A549 treated with DMSO at 1 μM for 4 hours (cell line): ENCODE measurements around the gene TRAPPC5. TPM values are rescaled to one million over a fixed set of nuclear protein-coding genes. Genes with fewer than 3 reads are reported as not detected.

Source experiments
- total RNA-seq: library from RNA; stranded (reverse); fragments of 200-300 nt; extraction: Qiagen RNA extraction; gene quantifications from 5 replicates; pipeline ENCODE4 v1.2.3, GENCODE V29; 2022; ENCODE audit warnings: low read depth

Gene TRAPPC5
- 43.8 to 95.6 TPM (median 89.8 TPM) in 5 replicates for total RNA-seq

DNA sequence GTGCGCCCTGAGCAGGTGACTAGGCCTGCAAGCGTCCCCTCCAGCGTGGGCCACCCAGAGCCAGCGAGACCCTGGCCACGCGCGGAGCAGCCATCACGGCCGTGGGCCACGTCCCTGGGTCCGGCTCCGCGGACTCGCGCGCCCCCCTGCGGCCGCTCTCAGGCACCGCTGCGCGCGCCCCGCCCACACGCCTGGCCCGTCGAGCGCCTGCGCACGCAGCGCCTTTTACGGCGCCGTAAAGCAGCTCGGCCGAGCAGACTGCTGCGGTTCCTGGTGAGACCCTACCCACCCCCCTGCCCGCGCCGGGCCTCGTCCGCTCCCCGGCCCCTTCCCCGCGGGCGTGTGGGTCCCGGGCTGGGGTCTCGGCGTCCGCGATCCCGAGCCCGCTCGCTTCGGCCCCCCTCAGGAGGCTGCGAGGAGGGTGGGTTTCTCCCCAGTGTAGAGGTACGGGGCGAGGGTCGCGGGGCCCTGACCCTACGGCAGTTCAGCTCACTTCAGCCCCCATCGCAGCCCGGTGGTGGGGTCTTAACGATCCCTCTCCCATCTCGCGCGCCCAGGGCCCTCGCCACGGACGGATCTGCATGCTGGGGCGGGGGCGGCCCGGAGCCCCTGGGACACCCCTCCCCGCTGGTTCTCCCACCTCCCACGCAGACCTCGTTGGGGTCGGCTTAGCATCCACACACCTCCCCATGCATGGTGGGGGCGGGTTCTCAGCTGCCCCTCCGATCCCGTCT lies at the start of gene TRAPPC5:
Gene TRAPPC5 (plus strand): TSS at position 228 of the 734 bp plus-strand sequence. CDS start 1,421 bp downstream, outside the sequence.

DNA sequence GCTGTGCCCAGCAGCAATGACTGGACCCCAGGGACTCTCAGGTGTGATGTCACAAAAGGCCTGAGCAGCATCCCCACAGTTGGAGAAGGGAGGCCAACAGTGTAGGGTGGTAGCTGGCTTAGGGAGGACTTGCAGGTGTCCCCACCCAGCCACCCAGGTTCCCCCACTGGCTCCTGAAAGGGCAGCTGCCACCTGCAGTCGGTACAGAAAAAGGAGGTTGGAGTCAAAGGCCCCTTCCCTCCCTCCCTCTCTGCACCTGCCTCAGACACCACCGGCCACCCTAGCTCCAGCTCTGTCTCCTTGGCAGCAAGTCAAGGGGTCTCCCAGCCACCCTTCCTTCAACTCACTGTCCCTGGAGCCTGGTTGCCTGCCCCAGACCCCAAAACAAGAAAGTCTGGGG lies 46.9 kb upstream of the TRAPPC5 start, which contains the start of gene PCP2:
Gene PCP2 (minus strand): TSS at position 22 of the 400 bp plus-strand sequence. CDS start 262 bp downstream, outside the sequence.

GRCh38 chr19:7636691-7637373 lies 43.8 kb upstream of the TRAPPC5 start, which contains the start of gene STXBP2:
Gene STXBP2 (plus strand): TSS chr19:7637110. CDS start chr19:7637150, 40 bp downstream.

DNA sequence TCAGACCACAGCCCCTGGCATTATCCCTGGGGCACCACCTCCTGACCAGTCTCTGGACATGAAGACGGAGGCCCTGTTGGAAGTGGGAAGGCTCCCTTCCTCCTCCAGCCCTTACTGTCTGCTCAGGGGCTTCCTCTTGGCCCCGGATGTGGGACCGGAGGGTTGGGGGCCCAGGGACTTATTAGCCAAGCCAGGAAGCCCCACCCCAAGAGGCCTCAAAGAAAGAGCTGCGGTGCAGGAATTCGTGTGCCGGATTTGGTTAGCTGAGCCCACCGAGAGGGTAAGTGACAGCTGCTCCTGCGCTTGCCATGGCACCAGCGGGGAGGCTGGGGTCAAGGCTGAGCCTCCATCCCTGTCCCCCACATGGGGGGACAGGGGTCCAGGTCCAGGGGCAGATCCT lies 11.8 kb upstream of the TRAPPC5 start, which contains the start of gene RETN:
Gene RETN (plus strand): TSS at position 208 of the 400 bp plus-strand sequence. CDS start 278 bp downstream, outside the sequence.

GRCh38 chr19:7676854-7677253 lies 3.8 kb upstream of the TRAPPC5 start, which contains the start of gene MCEMP1:
Gene MCEMP1 (plus strand): TSS chr19:7677090. CDS start chr19:7677121, 31 bp downstream.

DNA sequence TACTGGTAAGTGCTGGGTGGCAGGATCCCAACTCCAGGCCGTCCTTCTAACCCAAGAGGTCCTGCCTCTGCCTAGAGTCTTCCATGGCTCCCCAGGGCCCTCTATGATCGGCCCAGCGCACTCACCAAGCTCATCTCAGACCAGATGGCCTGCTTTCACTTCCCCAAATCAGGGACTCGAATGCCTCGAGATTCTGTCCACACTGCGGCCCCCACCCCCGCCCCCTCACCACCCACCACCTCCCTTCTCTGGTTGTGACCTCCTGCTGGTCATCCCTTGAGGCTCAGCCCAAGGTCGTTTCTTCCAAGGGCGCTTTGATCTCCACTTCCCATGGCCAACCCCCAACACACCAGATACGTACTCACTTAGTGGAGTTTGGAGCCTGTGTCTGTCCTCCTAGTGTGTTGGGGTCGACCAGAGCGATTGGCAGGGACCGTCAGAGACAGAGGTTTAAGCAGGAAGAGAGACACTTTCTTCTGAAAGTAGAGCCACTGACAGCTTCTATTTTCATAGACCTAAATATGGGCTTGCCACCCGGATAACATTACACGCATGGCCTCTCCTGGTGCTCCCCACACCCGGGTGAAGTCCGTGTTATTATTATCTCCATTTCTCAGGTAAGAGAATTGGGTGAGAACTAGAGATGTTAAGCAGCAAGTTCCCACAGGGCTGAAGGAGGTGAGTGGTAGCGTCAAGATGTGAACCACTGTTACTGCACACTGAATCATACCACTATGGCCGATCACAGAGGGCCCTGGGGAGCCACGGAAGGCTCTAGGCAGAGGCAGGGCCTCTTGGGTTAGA lies 21.2 kb downstream of the TRAPPC5 start, which contains the start of gene FCER2:
Gene FCER2 (minus strand): TSS at position 478 of the 804 bp plus-strand sequence. CDS start 2,371 bp downstream, outside the sequence.

DNA sequence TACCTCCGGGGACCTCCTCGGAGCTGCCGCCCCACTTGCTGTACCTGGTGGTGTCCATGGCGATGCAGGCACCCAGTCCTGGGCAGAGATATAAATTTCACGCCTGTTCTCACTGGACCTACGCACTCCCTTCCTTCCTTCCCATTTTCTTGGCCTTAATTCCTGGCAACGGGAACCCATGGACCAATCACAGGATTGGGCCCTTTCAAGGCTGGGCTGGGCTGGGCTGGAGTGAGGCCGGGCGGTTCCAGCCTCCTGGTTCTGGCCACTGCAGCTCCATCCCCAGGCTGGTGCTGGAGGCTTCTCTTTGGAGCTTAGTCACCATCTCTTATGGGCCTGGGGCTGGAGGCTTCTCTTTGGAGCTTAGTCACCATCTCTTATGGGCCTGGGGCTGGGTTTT lies 51.4 kb downstream of the TRAPPC5 start, which contains the start of gene CLEC4G:
Gene CLEC4G (minus strand): TSS at position 66 of the 400 bp plus-strand sequence. CDS start 8 bp downstream, at position 58.

Other genes starting within 250 kb of the TRAPPC5 start
- 1.7 to 2.3 TPM (median 1.9 TPM) in 5 replicates for gene PEX11G, start 191.8 kb upstream of the TRAPPC5 start, total RNA-seq
- 14.7 to 21.4 TPM (median 16.0 TPM) in 5 replicates for gene ZNF358, start 164.7 kb upstream of the TRAPPC5 start, total RNA-seq
- gene MCOLN1, start 158.2 kb upstream of the TRAPPC5 start, total RNA-seq, result 9.9 to 15.7 TPM (median 11.8 TPM) in 5 replicates
- 32.5 to 42.9 TPM (median 34.6 TPM) in 5 replicates for gene PNPLA6, start 145.1 kb upstream of the TRAPPC5 start, total RNA-seq
- 2.5 to 4.6 TPM (median 4.1 TPM) in 5 replicates for gene CAMSAP3, start 85.0 kb upstream of the TRAPPC5 start, total RNA-seq
- gene XAB2, start 51.3 kb upstream of the TRAPPC5 start, total RNA-seq, result 22.3 to 28.5 TPM (median 25.5 TPM) in 5 replicates
- gene PET100, start 51.0 kb upstream of the TRAPPC5 start, total RNA-seq, result 44.0 to 65.6 TPM (median 46.6 TPM) in 5 replicates
- not detected in 5 replicates for gene PCP2, start 47.1 kb upstream of the TRAPPC5 start, total RNA-seq
- gene STXBP2, start 43.7 kb upstream of the TRAPPC5 start, total RNA-seq, result 36.6 to 42.0 TPM (median 39.7 TPM) in 5 replicates
- gene RETN, start 11.8 kb upstream of the TRAPPC5 start, total RNA-seq, result not detected in 5 replicates
- not detected in 5 replicates for gene MCEMP1, start 3.7 kb upstream of the TRAPPC5 start, total RNA-seq
- gene FCER2, start 21.3 kb downstream of the TRAPPC5 start, total RNA-seq, result not detected in 5 replicates
- gene CLEC4G, start 51.3 kb downstream of the TRAPPC5 start, total RNA-seq, result not detected in 5 replicates
- not detected in 5 replicates for gene CD209, start 66.7 kb downstream of the TRAPPC5 start, total RNA-seq
- gene CLEC4M, start 82.4 kb downstream of the TRAPPC5 start, total RNA-seq, result 0.06 TPM in 1 of 5 replicates, not detected in the others
- 1.3 to 1.7 TPM (median 1.5 TPM) in 5 replicates for gene EVI5L, start 149.4 kb downstream of the TRAPPC5 start, total RNA-seq
- gene PRR36, start 193.6 kb downstream of the TRAPPC5 start, total RNA-seq, result 0.20 to 0.48 TPM (median 0.34 TPM) in 5 replicates
- gene LRRC8E, start 207.7 kb downstream of the TRAPPC5 start, total RNA-seq, result 6.1 to 8.9 TPM (median 7.1 TPM) in 5 replicates
- gene MAP2K7, start 223.0 kb downstream of the TRAPPC5 start, total RNA-seq, result 11.8 to 18.7 TPM (median 16.9 TPM) in 5 replicates
- gene TGFBR3L, start 234.0 kb downstream of the TRAPPC5 start, total RNA-seq, result 0.52 to 1.8 TPM (median 1.7 TPM) in 5 replicates
- 19.9 to 29.9 TPM (median 28.1 TPM) in 5 replicates for gene SNAPC2, start 239.5 kb downstream of the TRAPPC5 start, total RNA-seq
- 10.0 to 22.5 TPM (median 17.0 TPM) in 5 replicates for gene CTXN1, start 245.3 kb downstream of the TRAPPC5 start, total RNA-seq